Ishikawa (cell line): ENCODE results near the gene FAM193B.

Source experiments
- CREB1 ChIP-seq: IDR thresholded peaks from 2 replicates; pipeline ENCODE4 v1.6.1; 2012; ENCODE audit warnings: low read depth
- EGR1 ChIP-seq: IDR thresholded peaks from 2 replicates; pipeline ENCODE4 v1.6.1; 2012
- EP300 ChIP-seq: IDR thresholded peaks from 2 replicates; pipeline ENCODE4 v1.6.1; 2012; ENCODE audit warnings: borderline replicate concordance
- NFIC ChIP-seq: IDR thresholded peaks from 2 replicates; pipeline ENCODE4 v1.6.1; 2012
- RAD21 ChIP-seq: IDR thresholded peaks from 2 replicates; pipeline ENCODE4 v1.6.1; 2012; ENCODE audit warnings: low read depth
- TAF1 ChIP-seq: IDR thresholded peaks from 2 replicates; pipeline ENCODE4 v1.6.1; 2012; ENCODE audit warnings: low read depth, mild to moderate bottlenecking
- TCF12 ChIP-seq: IDR thresholded peaks from 2 replicates; pipeline ENCODE4 v1.6.1; 2012; ENCODE audit warnings: low read depth
- YY1 ChIP-seq: IDR thresholded peaks from 2 replicates; pipeline ENCODE4 v1.6.1; 2012; ENCODE audit warnings: low read depth
- ZBTB7A ChIP-seq: IDR thresholded peaks from 2 replicates; pipeline ENCODE4 v1.6.1; 2012; ENCODE audit warnings: low read depth
- TF ChIP-seq, protein P1 (sequence below): IDR thresholded peaks from 2 replicates; pipeline ENCODE4 v1.6.1; 2012; ENCODE audit warnings: low read depth, mild to moderate bottlenecking
- TF ChIP-seq, protein P2 (sequence below): IDR thresholded peaks from 2 replicates; pipeline ENCODE4 v1.6.1; 2012
- TF ChIP-seq, protein P3 (sequence below): IDR thresholded peaks from 2 replicates; pipeline ENCODE4 v1.6.1; 2012

DNA sequence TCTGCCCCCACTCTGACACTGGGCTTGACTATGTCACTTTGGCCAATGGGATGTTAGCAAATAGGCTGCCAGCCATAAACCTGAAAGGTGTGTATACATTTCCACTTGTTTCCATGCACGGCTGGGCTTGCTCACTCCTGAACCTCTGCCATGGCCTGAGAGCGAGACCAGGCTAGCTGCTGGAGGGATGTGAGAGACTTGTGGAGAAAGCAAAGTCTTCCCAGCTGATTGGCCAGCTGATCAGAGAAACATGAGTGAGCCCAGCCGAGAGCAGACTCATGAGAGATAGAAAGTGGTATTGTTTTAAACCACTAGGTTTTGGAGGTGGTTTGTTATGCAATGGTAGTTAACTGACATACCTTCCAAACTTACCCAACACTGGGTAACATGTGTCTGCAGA lies 13.9 kb downstream of the FAM193B start:
- TF ChIP-seq EGR1 (no peak), RAD21 (no peak), YY1 (no peak), EP300 (no peak), NFIC (no peak), CREB1 (no peak), TCF12 (no peak), ZBTB7A (no peak), TAF1 (no peak)
- TF ChIP-seq, protein P1, sequence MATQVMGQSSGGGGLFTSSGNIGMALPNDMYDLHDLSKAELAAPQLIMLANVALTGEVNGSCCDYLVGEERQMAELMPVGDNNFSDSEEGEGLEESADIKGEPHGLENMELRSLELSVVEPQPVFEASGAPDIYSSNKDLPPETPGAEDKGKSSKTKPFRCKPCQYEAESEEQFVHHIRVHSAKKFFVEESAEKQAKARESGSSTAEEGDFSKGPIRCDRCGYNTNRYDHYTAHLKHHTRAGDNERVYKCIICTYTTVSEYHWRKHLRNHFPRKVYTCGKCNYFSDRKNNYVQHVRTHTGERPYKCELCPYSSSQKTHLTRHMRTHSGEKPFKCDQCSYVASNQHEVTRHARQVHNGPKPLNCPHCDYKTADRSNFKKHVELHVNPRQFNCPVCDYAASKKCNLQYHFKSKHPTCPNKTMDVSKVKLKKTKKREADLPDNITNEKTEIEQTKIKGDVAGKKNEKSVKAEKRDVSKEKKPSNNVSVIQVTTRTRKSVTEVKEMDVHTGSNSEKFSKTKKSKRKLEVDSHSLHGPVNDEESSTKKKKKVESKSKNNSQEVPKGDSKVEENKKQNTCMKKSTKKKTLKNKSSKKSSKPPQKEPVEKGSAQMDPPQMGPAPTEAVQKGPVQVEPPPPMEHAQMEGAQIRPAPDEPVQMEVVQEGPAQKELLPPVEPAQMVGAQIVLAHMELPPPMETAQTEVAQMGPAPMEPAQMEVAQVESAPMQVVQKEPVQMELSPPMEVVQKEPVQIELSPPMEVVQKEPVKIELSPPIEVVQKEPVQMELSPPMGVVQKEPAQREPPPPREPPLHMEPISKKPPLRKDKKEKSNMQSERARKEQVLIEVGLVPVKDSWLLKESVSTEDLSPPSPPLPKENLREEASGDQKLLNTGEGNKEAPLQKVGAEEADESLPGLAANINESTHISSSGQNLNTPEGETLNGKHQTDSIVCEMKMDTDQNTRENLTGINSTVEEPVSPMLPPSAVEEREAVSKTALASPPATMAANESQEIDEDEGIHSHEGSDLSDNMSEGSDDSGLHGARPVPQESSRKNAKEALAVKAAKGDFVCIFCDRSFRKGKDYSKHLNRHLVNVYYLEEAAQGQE, result no peak
- TF ChIP-seq, protein P2, sequence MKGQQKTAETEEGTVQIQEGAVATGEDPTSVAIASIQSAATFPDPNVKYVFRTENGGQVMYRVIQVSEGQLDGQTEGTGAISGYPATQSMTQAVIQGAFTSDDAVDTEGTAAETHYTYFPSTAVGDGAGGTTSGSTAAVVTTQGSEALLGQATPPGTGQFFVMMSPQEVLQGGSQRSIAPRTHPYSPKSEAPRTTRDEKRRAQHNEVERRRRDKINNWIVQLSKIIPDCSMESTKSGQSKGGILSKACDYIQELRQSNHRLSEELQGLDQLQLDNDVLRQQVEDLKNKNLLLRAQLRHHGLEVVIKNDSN, result no peak
- TF ChIP-seq, protein P3, sequence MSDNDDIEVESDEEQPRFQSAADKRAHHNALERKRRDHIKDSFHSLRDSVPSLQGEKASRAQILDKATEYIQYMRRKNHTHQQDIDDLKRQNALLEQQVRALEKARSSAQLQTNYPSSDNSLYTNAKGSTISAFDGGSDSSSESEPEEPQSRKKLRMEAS, result no peak
